GM12872 (cell line): ENCODE measurements around the gene ADD1.

Experiments
- TF ChIP-seq, protein P1 (sequence below): IDR thresholded peaks from 3 replicates; pipeline ENCODE4 v1.5.1; 2011; ENCODE audit warnings: low read depth, mild to moderate bottlenecking, low read length, moderate library complexity; ENCODE audit not compliant: insufficient read depth

ADD1 gene

DNA sequence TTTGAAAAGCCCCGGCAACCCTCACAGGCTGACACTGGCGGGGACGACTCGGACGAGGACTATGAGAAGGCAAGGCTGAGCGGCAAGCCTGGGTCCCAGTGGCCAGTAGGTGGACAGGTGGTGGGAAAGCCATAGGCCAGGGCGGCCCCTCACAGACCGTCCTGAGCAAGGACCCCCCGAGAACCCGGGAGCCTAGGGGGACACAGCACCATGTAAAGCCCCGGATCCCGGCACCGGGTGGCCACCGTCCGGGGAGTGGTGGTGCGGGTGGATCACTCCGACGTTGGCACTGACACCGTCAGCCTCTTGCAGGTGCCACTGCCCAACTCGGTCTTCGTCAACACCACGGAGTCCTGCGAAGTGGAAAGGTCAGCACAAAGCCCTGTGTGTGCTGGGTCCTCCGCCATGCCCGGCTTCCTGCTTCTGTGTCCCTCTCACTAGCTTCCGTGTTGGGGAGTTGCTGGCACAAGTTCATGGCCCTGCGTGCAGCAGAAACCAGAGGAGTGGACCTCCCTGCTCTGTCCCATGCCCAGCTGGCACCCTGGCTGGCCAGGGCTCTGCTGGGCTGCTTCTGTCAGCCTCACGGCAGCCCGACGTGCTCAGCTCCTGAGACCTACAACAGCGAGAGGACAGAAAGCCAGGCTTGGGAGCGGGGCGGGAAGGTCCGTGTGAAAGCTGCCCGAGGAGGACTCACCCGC lies 11.9 kb upstream of the ADD1 start:
- TF ChIP-seq, protein P1, sequence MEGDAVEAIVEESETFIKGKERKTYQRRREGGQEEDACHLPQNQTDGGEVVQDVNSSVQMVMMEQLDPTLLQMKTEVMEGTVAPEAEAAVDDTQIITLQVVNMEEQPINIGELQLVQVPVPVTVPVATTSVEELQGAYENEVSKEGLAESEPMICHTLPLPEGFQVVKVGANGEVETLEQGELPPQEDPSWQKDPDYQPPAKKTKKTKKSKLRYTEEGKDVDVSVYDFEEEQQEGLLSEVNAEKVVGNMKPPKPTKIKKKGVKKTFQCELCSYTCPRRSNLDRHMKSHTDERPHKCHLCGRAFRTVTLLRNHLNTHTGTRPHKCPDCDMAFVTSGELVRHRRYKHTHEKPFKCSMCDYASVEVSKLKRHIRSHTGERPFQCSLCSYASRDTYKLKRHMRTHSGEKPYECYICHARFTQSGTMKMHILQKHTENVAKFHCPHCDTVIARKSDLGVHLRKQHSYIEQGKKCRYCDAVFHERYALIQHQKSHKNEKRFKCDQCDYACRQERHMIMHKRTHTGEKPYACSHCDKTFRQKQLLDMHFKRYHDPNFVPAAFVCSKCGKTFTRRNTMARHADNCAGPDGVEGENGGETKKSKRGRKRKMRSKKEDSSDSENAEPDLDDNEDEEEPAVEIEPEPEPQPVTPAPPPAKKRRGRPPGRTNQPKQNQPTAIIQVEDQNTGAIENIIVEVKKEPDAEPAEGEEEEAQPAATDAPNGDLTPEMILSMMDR, result no peak

DNA sequence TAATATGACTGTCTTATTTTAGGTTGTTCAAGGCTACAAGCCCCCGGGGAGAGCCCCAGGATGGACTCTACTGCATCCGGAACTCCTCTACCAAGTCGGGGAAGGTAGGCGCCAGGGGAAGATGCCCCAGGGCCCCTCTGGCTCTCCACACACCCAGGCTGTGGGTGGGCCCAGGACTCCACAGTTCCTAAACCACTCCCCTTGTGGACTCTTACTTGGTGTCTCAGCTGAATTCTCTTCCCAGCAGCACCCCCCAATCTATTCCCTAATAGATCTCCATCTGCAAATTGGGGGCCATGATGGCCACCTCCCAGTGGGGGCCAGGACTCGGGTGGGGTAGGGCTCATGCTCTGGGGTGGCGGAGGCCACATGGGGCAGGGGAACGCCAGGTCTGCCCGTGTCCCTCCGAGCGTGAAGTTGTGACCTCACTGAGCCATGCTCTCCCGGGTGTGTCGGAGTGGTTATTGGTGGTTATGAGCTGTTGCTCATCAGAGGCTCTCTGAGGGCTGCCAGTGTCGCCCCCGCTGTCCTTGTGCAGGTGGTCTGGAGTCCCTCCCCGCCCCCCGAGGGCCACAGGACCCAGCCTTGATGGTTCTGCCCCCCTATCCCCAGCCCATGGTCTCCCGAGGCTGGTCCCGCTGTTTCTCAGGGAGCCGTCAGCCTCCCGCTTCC lies 11.2 kb upstream of the ADD1 start:
- TF ChIP-seq, protein P1, result no peak

- TF ChIP-seq, protein P1, result no peak
Observed at GRCh38 chr4:2832981-2833670, 10.5 kb upstream of the ADD1 start.

DNA sequence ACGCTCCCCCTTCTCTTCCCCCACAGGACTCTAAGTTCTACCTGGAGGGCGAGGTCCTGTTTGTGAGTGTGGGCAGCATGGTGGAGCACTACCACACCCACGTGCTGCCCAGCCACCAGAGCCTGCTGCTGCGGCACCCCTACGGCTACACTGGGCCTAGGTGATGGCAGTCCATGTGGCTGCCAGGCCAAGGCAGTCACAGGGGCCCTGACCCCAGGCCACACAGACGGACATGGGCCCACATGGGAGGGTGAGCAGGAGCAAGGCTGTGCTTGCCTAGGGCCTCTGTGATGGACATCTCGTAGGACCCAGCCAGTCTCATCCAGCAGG lies 10.0 kb upstream of the ADD1 start:
- TF ChIP-seq, protein P1, result no peak

DNA sequence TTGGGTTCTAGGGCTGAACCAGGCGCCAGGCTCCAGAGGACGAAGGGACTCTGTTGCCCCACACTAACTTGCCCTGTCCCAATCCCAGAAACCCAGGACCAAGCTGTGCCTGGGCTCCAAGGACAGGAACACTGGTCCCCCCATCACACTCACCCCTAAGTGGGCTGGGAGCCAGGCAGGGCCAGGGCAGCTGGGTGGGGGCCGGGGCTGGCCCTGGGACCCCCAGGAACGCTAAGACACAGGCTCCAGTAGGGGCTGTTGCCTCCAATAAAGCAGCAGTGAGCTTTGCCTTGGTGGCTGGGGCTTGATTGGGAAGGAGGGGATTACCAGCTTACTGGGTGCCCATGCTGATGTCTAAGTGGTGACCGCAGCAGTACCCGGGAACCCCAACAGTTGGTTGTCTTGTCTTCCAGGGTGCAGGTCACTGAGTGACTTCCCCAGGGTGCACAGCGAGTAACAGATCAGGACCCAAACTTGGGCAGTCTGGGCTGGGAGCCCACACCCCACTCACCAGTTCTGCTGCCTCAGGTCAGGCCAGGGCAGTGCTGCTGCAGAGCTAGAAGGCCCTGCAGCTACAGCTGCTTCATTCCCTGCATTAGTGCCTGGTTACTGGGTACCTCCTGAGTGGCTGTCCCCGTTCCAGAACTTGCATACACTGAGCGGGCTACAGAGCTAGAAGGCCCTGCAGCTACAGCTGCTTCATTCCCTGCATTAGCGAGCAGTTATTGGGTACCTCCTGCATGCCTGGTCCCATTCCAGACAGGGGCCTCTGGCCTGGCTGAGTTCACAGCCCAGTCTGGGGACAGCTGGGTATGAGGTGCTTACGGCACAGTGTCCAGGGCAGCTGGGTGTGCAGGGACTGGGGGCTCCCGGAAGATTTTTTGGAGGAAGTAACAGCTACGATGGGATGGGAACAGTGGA lies 9.4 kb upstream of the ADD1 start:
- TF ChIP-seq, protein P1, result no peak

DNA sequence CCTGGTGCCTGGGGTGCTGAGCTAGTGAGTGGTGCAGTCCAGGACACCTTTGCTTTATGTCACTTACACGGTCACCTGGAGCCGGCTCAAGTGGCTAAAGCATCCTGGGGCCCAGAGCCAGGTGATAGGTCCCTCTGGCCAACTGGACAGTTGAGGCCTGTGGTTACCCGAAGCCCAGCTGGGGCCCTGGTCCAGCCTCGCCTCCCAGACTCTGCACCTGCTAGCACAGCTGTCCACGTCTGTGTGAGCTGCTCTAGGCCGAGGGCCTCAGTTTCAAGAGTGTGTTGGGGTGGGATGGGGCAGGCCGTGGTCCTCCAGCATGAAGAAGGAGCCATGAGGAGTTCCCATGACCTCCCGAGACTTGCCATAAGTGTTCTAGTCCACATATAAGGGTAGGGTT lies 7.7 kb upstream of the ADD1 start:
- TF ChIP-seq, protein P1, result no peak
